ENCODE data around the gene LCE6A.

LCE6A gene

DNA sequence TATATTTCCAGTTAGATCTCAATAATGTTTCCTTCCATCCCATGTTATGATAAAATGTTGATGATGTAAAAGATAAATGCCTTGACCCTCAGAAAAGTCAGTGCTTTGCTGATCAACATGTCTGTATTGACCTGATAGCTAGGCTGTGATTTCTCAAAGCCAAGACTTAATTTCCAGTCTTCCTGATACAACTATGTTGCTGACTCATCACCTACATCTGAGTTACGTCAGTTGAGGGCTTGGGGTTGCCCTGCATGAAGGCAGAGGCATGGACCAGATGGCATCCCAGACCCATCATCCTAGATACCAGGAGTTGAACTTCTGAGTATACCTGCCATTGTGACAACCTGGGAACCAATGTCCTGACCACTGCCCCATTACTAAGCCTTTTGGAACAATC, 41.3 kb upstream of the LCE6A start:
- no peak overlapping the region for H3K4me2 ChIP-seq (ENCODE audit: insufficient read depth, low read length)
- no peak for ATAC-seq (ENCODE audit: insufficient read depth, low read depth)
- no peak overlapping the region for H2AFZ ChIP-seq (ENCODE audit: low read depth, low read length)
- TF ChIP-seq, protein P1, sequence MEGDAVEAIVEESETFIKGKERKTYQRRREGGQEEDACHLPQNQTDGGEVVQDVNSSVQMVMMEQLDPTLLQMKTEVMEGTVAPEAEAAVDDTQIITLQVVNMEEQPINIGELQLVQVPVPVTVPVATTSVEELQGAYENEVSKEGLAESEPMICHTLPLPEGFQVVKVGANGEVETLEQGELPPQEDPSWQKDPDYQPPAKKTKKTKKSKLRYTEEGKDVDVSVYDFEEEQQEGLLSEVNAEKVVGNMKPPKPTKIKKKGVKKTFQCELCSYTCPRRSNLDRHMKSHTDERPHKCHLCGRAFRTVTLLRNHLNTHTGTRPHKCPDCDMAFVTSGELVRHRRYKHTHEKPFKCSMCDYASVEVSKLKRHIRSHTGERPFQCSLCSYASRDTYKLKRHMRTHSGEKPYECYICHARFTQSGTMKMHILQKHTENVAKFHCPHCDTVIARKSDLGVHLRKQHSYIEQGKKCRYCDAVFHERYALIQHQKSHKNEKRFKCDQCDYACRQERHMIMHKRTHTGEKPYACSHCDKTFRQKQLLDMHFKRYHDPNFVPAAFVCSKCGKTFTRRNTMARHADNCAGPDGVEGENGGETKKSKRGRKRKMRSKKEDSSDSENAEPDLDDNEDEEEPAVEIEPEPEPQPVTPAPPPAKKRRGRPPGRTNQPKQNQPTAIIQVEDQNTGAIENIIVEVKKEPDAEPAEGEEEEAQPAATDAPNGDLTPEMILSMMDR (IDR thresholded peaks at IDR 0.05; ENCODE audit: borderline replicate concordance, extremely low read depth, low read length, poor library complexity, severe bottlenecking), result no peak
- no peak for TF ChIP-seq EZH2 (IDR thresholded peaks at IDR 0.05; ENCODE audit: borderline replicate concordance, low read depth, low read length, severe bottlenecking)
- H4K20me1 ChIP-seq (ENCODE audit: insufficient read depth, low read length), result 0 out of 2 replicates have a peak, but pooled peaks cover under 1% of the 10 kb centered on the region
- H3K27ac ChIP-seq (ENCODE audit: low read length), result no peak overlapping the region
- no peaks in the 10 kb centered on the region for H3K4me1 ChIP-seq (ENCODE audit: insufficient read depth, low read length)
- no peaks in the 10 kb centered on the region for H3K36me3 ChIP-seq (ENCODE audit: insufficient read depth, low read length)
- no peaks in the 10 kb centered on the region for H3K9me3 ChIP-seq (ENCODE audit: insufficient read depth, low read length, severe bottlenecking)
- no peak for DNase-seq
- no peak overlapping the region for H3K9ac ChIP-seq (ENCODE audit: low read depth, low read length)
- H3K79me2 ChIP-seq (ENCODE audit: insufficient read depth, low read length), result no peaks in the 10 kb centered on the region
- H3K4me3 ChIP-seq (ENCODE audit: low read depth in 1 of 2, low read length in 2 of 2), result no peak overlapping the region
- H3K27me3 ChIP-seq (ENCODE audit: insufficient read depth, low read length, poor library complexity), result peaks cover 10% of the 10 kb centered on the region

DNA sequence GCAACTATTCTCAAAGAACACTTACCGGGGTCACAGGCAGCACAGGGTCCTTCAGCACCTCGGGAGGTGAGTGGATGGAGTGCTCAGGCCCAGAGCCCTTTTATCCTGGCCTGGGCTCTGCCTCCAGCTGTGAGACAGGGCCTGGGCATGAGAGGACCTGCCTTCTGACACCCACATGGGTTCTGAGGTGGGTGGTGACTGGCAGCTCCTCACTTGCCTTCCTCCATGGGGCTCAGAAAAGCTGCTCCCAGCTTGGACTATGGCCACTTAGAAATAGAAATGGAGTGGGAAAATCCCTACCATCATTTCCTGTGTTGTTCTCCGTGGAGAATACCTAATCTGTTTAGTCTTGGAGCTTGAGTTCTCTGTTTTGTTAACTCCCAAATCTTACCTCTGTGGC, 36.1 kb upstream of the LCE6A start, which contains the start of gene LCE1C:
TSS of gene LCE1C (minus strand) at position 76 of the 400 bp plus-strand sequence. CDS start 1,173 bp downstream, outside the sequence.
- no peaks in the 10 kb centered on the region for H3K79me2 ChIP-seq (ENCODE audit: insufficient read depth, low read length)
- no peak within 1 kb of the TSS for H2AFZ ChIP-seq (ENCODE audit: low read depth, low read length)
- peaks cover 3% of the 10 kb centered on the region; the same call in 1 of the 2 replicates for H4K20me1 ChIP-seq (ENCODE audit: insufficient read depth, low read length)
- H3K36me3 ChIP-seq (ENCODE audit: insufficient read depth, low read length), result no peaks in the 10 kb centered on the region
- no peak within 1 kb of the TSS for H3K9ac ChIP-seq (ENCODE audit: low read depth, low read length)
- ATAC-seq (ENCODE audit: insufficient read depth, low read depth), result no peak
- H3K4me1 ChIP-seq (ENCODE audit: insufficient read depth, low read length), result no peaks in the 10 kb centered on the region
- H3K4me2 ChIP-seq (ENCODE audit: insufficient read depth, low read length), result no peak within 1 kb of the TSS
- TF ChIP-seq EZH2 (IDR thresholded peaks at IDR 0.05; ENCODE audit: borderline replicate concordance, low read depth, low read length, severe bottlenecking), result no peak
- TF ChIP-seq, protein P1 (IDR thresholded peaks at IDR 0.05; ENCODE audit: borderline replicate concordance, extremely low read depth, low read length, poor library complexity, severe bottlenecking), result no peak
- no peak for DNase-seq
- H3K9me3 ChIP-seq (ENCODE audit: insufficient read depth, low read length, severe bottlenecking), result no peaks in the 10 kb centered on the region
- no peak within 1 kb of the TSS for H3K27ac ChIP-seq (ENCODE audit: low read length)
- H3K27me3 ChIP-seq (ENCODE audit: insufficient read depth, low read length, poor library complexity), result peaks cover 6% of the 10 kb centered on the region
- H3K4me3 ChIP-seq (ENCODE audit: low read depth in 1 of 2, low read length in 2 of 2), result no peak within 1 kb of the TSS

DNA sequence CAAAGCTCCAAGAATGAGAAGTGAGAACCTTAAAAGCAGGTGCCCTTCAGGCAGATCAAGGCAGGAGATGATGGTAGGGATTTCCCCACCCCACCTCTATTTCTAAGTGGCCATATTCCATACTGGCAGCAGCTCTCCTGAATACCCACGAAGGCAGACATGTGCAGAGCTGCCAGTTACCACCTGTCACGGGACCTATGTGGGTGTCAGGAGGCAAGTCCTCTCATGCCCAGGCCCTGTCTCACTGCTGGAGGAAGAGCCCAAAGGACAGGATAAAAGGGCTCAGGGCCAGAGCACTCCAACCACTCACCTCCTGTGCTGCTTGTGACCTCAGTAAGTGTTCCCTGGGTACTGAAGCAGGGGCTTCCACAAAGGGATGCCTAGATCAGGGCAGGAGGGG, 31.6 kb upstream of the LCE6A start:
- no peaks in the 10 kb centered on the region for H3K27me3 ChIP-seq (ENCODE audit: insufficient read depth, low read length, poor library complexity)
- TF ChIP-seq, protein P1 (IDR thresholded peaks at IDR 0.05; ENCODE audit: borderline replicate concordance, extremely low read depth, low read length, poor library complexity, severe bottlenecking), result no peak
- TF ChIP-seq EZH2 (IDR thresholded peaks at IDR 0.05; ENCODE audit: borderline replicate concordance, low read depth, low read length, severe bottlenecking), result no peak
- H3K27ac ChIP-seq (ENCODE audit: low read length), result no peak overlapping the region
- H3K9ac ChIP-seq (ENCODE audit: low read depth, low read length), result no peak overlapping the region
- no peak for DNase-seq
- H3K4me2 ChIP-seq (ENCODE audit: insufficient read depth, low read length), result no peak overlapping the region
- H4K20me1 ChIP-seq (ENCODE audit: insufficient read depth, low read length), result peaks cover 3% of the 10 kb centered on the region; the same call in 1 of the 2 replicates
- H3K79me2 ChIP-seq (ENCODE audit: insufficient read depth, low read length), result no peaks in the 10 kb centered on the region
- no peaks in the 10 kb centered on the region for H3K36me3 ChIP-seq (ENCODE audit: insufficient read depth, low read length)
- ATAC-seq (ENCODE audit: insufficient read depth, low read depth), result no peak
- H2AFZ ChIP-seq (ENCODE audit: low read depth, low read length), result no peak overlapping the region
- no peaks in the 10 kb centered on the region for H3K9me3 ChIP-seq (ENCODE audit: insufficient read depth, low read length, severe bottlenecking)
- no peaks in the 10 kb centered on the region for H3K4me1 ChIP-seq (ENCODE audit: insufficient read depth, low read length)
- H3K4me3 ChIP-seq (ENCODE audit: low read depth in 1 of 2, low read length in 2 of 2), result no peak overlapping the region

DNA sequence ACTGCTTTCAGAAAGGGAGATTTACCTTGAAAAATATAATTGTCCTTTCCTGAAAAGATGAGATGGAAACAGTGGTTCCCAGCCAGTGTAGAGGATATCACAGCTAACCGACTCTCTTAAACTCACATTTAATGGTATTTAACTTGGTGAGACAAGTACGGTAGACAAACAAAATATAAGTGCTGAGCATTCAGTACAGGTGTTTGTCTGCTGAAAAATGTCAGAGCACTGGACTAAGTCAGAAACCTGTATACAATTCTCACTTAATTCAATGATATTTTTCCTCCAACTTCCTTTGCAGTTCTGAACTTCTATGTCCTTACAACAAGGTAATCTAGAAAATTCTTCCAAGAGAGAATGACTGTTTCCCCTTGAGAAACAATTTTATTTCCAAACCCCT, 31.0 kb upstream of the LCE6A start, which contains the start of gene LCE1B:
TSS of gene LCE1B (plus strand) at position 301 of the 400 bp plus-strand sequence. CDS start 476 bp downstream, outside the sequence.
- Histone ChIP-seq H3K9ac (ENCODE audit: low read depth, low read length) (no peak within 1 kb of the TSS), H3K79me2 (ENCODE audit: insufficient read depth, low read length) (no peaks in the 10 kb centered on the region), H3K27ac (ENCODE audit: low read length) (no peak within 1 kb of the TSS), H3K4me2 (ENCODE audit: insufficient read depth, low read length) (no peak within 1 kb of the TSS), H3K9me3 (ENCODE audit: insufficient read depth, low read length, severe bottlenecking) (no peaks in the 10 kb centered on the region), H3K27me3 (ENCODE audit: insufficient read depth, low read length, poor library complexity) (no peaks in the 10 kb centered on the region), H3K4me3 (ENCODE audit: low read depth in 1 of 2, low read length in 2 of 2) (no peak within 1 kb of the TSS), H2AFZ (ENCODE audit: low read depth, low read length) (no peak within 1 kb of the TSS), H3K4me1 (ENCODE audit: insufficient read depth, low read length) (no peaks in the 10 kb centered on the region), H3K36me3 (ENCODE audit: insufficient read depth, low read length) (no peaks in the 10 kb centered on the region), H4K20me1 (ENCODE audit: insufficient read depth, low read length) (no peaks in the 10 kb centered on the region)
- no peak for ATAC-seq (ENCODE audit: insufficient read depth, low read depth)
- TF ChIP-seq, protein P1 (IDR thresholded peaks at IDR 0.05; ENCODE audit: borderline replicate concordance, extremely low read depth, low read length, poor library complexity, severe bottlenecking), result no peak
- no peak for TF ChIP-seq EZH2 (IDR thresholded peaks at IDR 0.05; ENCODE audit: borderline replicate concordance, low read depth, low read length, severe bottlenecking)
- DNase-seq, result no peak

All from DND-41 (cell line).